ENCODE results near the gene NSMF. TPM values are rescaled to one million over a fixed set of nuclear protein-coding genes. Genes with fewer than 3 reads are reported as not detected.

The NSMF gene
- total and polyA plus RNA-seq, 4 donors: 13.8 to 39.8 (median 30.1) TPM

DNA sequence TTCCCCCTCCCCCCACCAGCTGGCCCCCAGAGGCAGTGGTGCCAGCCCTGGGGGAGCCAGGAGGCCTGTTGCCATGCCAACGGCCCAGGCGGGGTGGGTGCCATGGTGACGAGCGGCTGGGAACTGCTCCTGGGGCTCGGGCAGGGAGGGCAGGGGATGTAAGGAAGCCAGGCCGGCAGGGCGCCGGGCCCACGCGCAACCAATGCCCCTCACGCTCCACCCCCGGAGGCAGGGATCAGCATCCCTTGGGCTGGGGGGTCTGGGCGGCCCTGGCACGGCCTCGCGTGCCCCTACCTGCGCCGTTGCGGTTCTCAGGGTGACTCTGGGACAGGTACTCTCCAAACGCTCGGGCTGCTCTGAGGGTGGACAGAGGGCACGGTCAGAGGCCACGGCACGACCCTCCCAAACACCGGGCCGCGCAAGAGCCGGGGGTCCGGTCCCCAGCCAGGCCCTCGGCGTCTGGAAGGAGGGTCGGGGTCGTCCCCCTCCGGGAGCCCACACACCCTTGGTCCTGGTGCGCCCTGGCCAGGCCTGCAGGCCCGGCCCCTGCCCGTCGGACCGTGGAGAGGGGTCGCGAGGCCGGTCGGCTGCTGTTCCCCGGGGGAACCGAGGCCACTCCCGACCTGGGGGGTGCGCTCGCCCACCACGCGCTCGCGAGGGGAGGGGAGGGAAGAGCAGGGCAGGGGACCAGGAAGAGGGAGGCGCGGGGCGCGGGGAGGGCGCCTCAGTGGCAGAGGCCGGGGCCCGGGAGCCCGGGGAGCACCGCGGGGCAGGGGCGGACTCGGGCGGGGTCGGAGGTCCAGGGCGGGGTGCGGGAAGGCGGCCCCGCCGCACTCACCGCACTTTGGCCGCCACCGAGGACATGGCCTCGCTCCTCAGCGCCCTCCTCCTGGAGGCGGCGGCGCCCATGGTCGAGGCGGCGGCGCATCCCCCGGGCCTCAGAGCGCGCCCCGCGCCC lies 661 bp downstream of the NSMF start:
- no peaks in the 10 kb centered on the region for H3K9me3 ChIP-seq (ENCODE audit: control insufficient read depth in 4 of 4, insufficient read depth in 3 of 4, low read length in 3 of 4)
- TF ChIP-seq, protein P1, sequence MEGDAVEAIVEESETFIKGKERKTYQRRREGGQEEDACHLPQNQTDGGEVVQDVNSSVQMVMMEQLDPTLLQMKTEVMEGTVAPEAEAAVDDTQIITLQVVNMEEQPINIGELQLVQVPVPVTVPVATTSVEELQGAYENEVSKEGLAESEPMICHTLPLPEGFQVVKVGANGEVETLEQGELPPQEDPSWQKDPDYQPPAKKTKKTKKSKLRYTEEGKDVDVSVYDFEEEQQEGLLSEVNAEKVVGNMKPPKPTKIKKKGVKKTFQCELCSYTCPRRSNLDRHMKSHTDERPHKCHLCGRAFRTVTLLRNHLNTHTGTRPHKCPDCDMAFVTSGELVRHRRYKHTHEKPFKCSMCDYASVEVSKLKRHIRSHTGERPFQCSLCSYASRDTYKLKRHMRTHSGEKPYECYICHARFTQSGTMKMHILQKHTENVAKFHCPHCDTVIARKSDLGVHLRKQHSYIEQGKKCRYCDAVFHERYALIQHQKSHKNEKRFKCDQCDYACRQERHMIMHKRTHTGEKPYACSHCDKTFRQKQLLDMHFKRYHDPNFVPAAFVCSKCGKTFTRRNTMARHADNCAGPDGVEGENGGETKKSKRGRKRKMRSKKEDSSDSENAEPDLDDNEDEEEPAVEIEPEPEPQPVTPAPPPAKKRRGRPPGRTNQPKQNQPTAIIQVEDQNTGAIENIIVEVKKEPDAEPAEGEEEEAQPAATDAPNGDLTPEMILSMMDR (IDR thresholded peaks at IDR 0.05; ENCODE audit: control extremely low read depth, extremely low read depth): no peak
- ATAC-seq (ENCODE audit: insufficient read depth, low FRiP score) (no peak), DNase-seq (peak in 2 of 3 donors; percentile 18 to 22)
- peaks cover 0 to 12% (median 3%) of the 10 kb centered on the region in 4 donors for H3K36me3 ChIP-seq (ENCODE audit: control insufficient read depth in 4 of 4, insufficient read depth in 4 of 4, low read length in 4 of 4)
- peak overlapping the region in 1 of 2 donors; percentile 56 for H3K27ac ChIP-seq (ENCODE audit: low read depth in 1 of 2, low read length in 1 of 2)
- peak overlapping the region; percentile 56 for H3K4me3 ChIP-seq
- 16 to 47% methylated on average over 32 to 88 of the region's 88 CpGs for WGBS, 2 donors
- H3K9ac ChIP-seq (ENCODE audit: insufficient read depth in 1 of 2, low read length in 2 of 2): no peak overlapping the region
- H3K4me1 ChIP-seq (ENCODE audit: control insufficient read depth in 5 of 5, insufficient read depth in 5 of 5, low read length in 5 of 5): peaks cover 0 to 27% (median 9%) of the 10 kb centered on the region in 5 donors
- no peaks in the 10 kb centered on the region for H3K27me3 ChIP-seq (ENCODE audit: control insufficient read depth in 3 of 3, insufficient read depth in 3 of 3, low read length in 2 of 3)

DNA sequence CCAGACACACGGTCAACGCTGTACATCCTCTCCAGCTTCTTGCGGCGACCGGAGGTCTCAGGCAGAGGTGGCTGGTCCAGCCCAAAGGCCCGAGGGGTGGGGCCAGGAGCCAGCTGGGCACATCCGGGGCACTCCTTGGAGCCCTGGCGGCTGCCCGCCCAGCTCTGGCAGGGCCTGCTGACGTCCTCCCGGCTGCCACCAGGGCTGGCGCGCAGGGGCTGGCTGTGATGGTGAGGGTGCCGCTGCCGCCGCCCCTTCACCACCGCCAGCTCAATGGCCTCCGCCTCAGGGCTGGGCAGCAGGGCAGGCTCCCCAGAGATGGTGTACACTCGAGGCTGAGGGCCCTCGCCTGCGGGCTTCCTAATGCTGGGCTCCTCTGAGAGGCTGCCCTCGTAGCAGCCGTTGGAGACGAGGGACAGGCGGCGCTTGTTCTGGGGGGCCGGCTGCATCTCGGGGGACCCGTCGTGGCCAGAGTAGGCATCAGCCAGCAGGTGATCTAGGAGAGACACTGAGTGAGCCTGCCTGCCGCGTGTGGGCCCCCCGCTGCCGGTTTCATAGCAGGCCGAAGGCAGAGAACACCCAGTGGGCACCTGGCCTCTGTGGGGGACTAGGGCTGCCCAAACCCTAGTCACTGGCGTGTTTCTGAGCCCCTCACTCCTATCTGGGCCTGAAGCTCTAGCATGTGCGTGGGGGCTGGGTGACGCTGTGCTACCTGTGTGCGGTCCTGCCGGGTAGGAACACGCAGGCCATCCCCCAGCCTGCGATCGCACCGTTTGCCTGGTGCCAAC lies 1.5 kb downstream of the NSMF start:
- DNase-seq (peak in 1 of 3 donors; percentile 9), ATAC-seq (ENCODE audit: insufficient read depth, low FRiP score) (no peak)
- Histone ChIP-seq H3K27me3 (ENCODE audit: control insufficient read depth in 3 of 3, insufficient read depth in 3 of 3, low read length in 2 of 3) (no peaks in the 10 kb centered on the region), H3K9ac (ENCODE audit: insufficient read depth in 1 of 2, low read length in 2 of 2) (no peak overlapping the region), H3K36me3 (ENCODE audit: control insufficient read depth in 4 of 4, insufficient read depth in 4 of 4, low read length in 4 of 4) (peaks cover 0 to 10% (median 3%) of the 10 kb centered on the region in 4 donors), H3K9me3 (ENCODE audit: control insufficient read depth in 4 of 4, insufficient read depth in 3 of 4, low read length in 3 of 4) (no peaks in the 10 kb centered on the region), H3K27ac (ENCODE audit: low read depth in 1 of 2, low read length in 1 of 2) (no peak overlapping the region), H3K4me3 (peak overlapping the region; percentile 56), H3K4me1 (ENCODE audit: control insufficient read depth in 5 of 5, insufficient read depth in 5 of 5, low read length in 5 of 5) (peaks cover 0 to 29% (median 11%) of the 10 kb centered on the region in 5 donors)
- 94 to 96% methylated on average over 44 of the region's 44 CpGs for WGBS, 2 donors
- TF ChIP-seq, protein P1 (IDR thresholded peaks at IDR 0.05; ENCODE audit: control extremely low read depth, extremely low read depth): no peak

DNA sequence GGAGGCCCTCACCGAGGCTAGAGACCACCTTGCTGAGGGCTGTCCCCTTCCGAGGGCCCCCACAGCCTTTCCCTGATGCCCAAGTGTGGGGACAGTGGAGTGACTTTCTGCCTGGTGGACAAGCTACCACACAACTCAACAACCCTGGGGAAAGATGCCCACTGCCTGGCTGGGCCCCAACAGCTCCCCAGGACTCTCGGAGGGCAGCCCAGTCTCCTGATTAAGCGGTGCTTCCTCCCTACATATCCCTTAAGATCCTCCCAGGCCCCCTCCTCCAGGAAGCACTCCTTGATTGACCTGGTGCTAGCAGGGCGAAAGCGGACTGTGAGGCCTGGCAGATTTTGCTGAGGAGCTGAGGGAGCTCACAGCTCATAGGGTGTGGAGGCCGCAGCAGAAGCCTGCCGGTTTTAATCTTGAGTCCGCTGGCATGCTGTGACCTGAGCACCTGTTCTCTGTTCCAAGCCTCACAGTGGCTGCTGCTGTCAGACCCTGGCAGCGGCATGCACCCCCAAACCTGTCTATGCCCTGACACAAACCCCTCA lies 2.2 kb downstream of the NSMF start:
- DNase-seq: no peak
- TF ChIP-seq, protein P1 (IDR thresholded peaks at IDR 0.05; ENCODE audit: control extremely low read depth, extremely low read depth): no peak
- no peaks in the 10 kb centered on the region for H3K27me3 ChIP-seq (ENCODE audit: control insufficient read depth in 3 of 3, insufficient read depth in 3 of 3, low read length in 2 of 3)
- no peak overlapping the region for H3K9ac ChIP-seq (ENCODE audit: insufficient read depth in 1 of 2, low read length in 2 of 2)
- H3K4me3 ChIP-seq: no peak overlapping the region
- H3K4me1 ChIP-seq (ENCODE audit: control insufficient read depth in 5 of 5, insufficient read depth in 5 of 5, low read length in 5 of 5): peaks cover 0 to 29% (median 11%) of the 10 kb centered on the region in 5 donors
- WGBS, 2 donors: 93 to 95% methylated on average over 10 of the region's 10 CpGs
- H3K9me3 ChIP-seq (ENCODE audit: control insufficient read depth in 4 of 4, insufficient read depth in 3 of 4, low read length in 3 of 4): no peaks in the 10 kb centered on the region
- no peak for ATAC-seq (ENCODE audit: insufficient read depth, low FRiP score)
- peaks cover 0 to 10% (median 3%) of the 10 kb centered on the region in 4 donors for H3K36me3 ChIP-seq (ENCODE audit: control insufficient read depth in 4 of 4, insufficient read depth in 4 of 4, low read length in 4 of 4)
- no peak overlapping the region for H3K27ac ChIP-seq (ENCODE audit: low read depth in 1 of 2, low read length in 1 of 2)

All from lung (tissue), 12 donors.